HepG2 (cell line): ENCODE measurements around the gene ANKRA2. TPM values are rescaled to one million over a fixed set of nuclear protein-coding genes. Genes with fewer than 3 reads are reported as not detected.

ENCODE experiments used
- AHR ChIP-seq: IDR thresholded peaks from 2 replicates; pipeline ENCODE4 v1.6.1; 2018; ENCODE audit warnings: missing genetic modification reagents, missing compliant biosample characterization
- CHD2 ChIP-seq: IDR thresholded peaks from 2 replicates; pipeline ENCODE4 v1.6.1; 2011; ENCODE audit warnings: low read depth, low read length, improper control_type of control experiment
- ELF3 ChIP-seq: IDR thresholded peaks from 2 replicates; pipeline ENCODE4 v1.6.1; 2016; ENCODE audit warnings: missing genetic modification reagents, missing compliant biosample characterization
- FOSL1 ChIP-seq: sonication (generic); formaldehyde crosslinking; IDR thresholded peaks from 2 replicates; pipeline ENCODE4 v1.9.0; 2021; ENCODE audit warnings: missing genetic modification reagents, borderline replicate concordance
- PHF21A ChIP-seq: sonication (generic); formaldehyde crosslinking; IDR thresholded peaks from 2 replicates; pipeline ENCODE4 v1.5.0; 2020; ENCODE audit warnings: mild to moderate bottlenecking, missing genetic modification reagents
- PTBP1 ChIP-seq: fragments of 200-400 bp; formaldehyde crosslinking; IDR thresholded peaks from 2 replicates; pipeline ENCODE4 v1.6.1; 2018; ENCODE audit warnings: low read length, low read depth; ENCODE audit not compliant: poor library complexity, severe bottlenecking
- RARA ChIP-seq: IDR thresholded peaks from 2 replicates; pipeline ENCODE4 v1.6.1; 2016; ENCODE audit warnings: missing genetic modification reagents, missing compliant biosample characterization
- SMC3 ChIP-seq: IDR thresholded peaks from 2 replicates; pipeline ENCODE4 v1.6.1; 2011; ENCODE audit warnings: low read length, improper control_type of control experiment
- STAG1 ChIP-seq: sonication (generic); formaldehyde crosslinking; IDR thresholded peaks from 2 replicates; pipeline ENCODE4 v1.4.0; 2020; ENCODE audit warnings: missing genetic modification reagents
- TAF15 ChIP-seq: fragments of 200-400 bp; formaldehyde crosslinking; IDR thresholded peaks from one replicate; pipeline ENCODE4 v1.6.1; 2018; ENCODE audit warnings: mild to moderate bottlenecking, low read depth, low read length; ENCODE audit not compliant: poor library complexity, severe bottlenecking
- ZBTB42 ChIP-seq: sonication (generic); formaldehyde crosslinking; IDR thresholded peaks from 2 replicates; pipeline ENCODE4 v1.5.0; 2020; ENCODE audit warnings: mild to moderate bottlenecking, missing genetic modification reagents
- ZNF12 ChIP-seq: sonication (generic); formaldehyde crosslinking; IDR thresholded peaks from 2 replicates; pipeline ENCODE4 v1.5.0; 2020; ENCODE audit warnings: missing genetic modification reagents
- ZNF225 ChIP-seq: sonication (generic); formaldehyde crosslinking; IDR thresholded peaks from 2 replicates; pipeline ENCODE4 v1.4.0; 2020; ENCODE audit warnings: mild to moderate bottlenecking, missing genetic modification reagents
- ZNF615 ChIP-seq: sonication (generic); formaldehyde crosslinking; IDR thresholded peaks from 2 replicates; pipeline ENCODE4 v1.5.0; 2020; ENCODE audit warnings: mild to moderate bottlenecking, missing genetic modification reagents, borderline replicate concordance
- ZNF678 ChIP-seq: sonication (generic); formaldehyde crosslinking; IDR thresholded peaks from 2 replicates; pipeline ENCODE4 v1.4.0; 2020; ENCODE audit warnings: mild to moderate bottlenecking, missing genetic modification reagents
- ZNF781 ChIP-seq: sonication (generic); formaldehyde crosslinking; IDR thresholded peaks from 2 replicates; pipeline ENCODE4 v1.5.1; 2020; ENCODE audit warnings: borderline replicate concordance, mild to moderate bottlenecking, missing genetic modification reagents; ENCODE audit errors: not compliant biosample characterization
- ZNF788 ChIP-seq: sonication (generic); formaldehyde crosslinking; IDR thresholded peaks from 2 replicates; pipeline ENCODE4 v1.5.0; 2020; ENCODE audit warnings: mild to moderate bottlenecking, missing genetic modification reagents, borderline replicate concordance
- ZNF790 ChIP-seq: sonication (generic); formaldehyde crosslinking; IDR thresholded peaks from 2 replicates; pipeline ENCODE4 v1.8.0; 2022; ENCODE audit warnings: missing genetic modification reagents, mild to moderate bottlenecking, borderline replicate concordance
- polyA plus RNA-seq, 8 experiments: library from polyadenylated mRNA; depleted of rRNA in 3 of 8; stranded (reverse) in 7 of 8; unstranded in 1 of 8; fragments of >200 nt; fragmentation: Illumina TruSeq in 4 of 8; extraction: Trizol in 4 of 8; gene quantifications; 2 replicates each; pipeline versions ENCODE4 v1.2.1 to v1.2.3, GENCODE V29; 2011 to 2016; ENCODE audit warnings: low read depth in 4 of 8, missing spikeins in 1 of 8, mixed read lengths in 1 of 8; ENCODE audit not compliant: insufficient read depth in 1 of 8
- total RNA-seq, 5 experiments: library from RNA; depleted of rRNA; stranded (reverse); fragments of >200 nt; fragmentation: Illumina TruSeq; extraction: Trizol; gene quantifications; 2 replicates each; pipeline ENCODE4 v1.2.3, GENCODE V29; 2016; ENCODE audit warnings: low read depth in 1 of 5
- TF ChIP-seq, protein P1 (sequence below): sonication (generic); formaldehyde crosslinking; IDR thresholded peaks from 2 replicates; pipeline ENCODE4 v1.8.1; 2023; ENCODE audit warnings: mild to moderate bottlenecking, missing genetic modification reagents
- TF ChIP-seq, protein P2 (sequence below): sonication (generic); formaldehyde crosslinking; IDR thresholded peaks from 2 replicates; pipeline ENCODE4 v1.4.0; 2020; ENCODE audit warnings: missing genetic modification reagents, mild to moderate bottlenecking, borderline replicate concordance
- TF ChIP-seq, protein P3 (sequence below): sonication (generic); formaldehyde crosslinking; IDR thresholded peaks from 2 replicates; pipeline ENCODE4 v1.5.0; 2020; ENCODE audit warnings: mild to moderate bottlenecking, missing genetic modification reagents, moderate library complexity
- TF ChIP-seq, protein P4 (sequence below): sonication (generic); formaldehyde crosslinking; IDR thresholded peaks from 2 replicates; pipeline ENCODE4 v1.4.0; 2020; ENCODE audit warnings: missing genetic modification reagents
- TF ChIP-seq, protein P5 (sequence below): sonication (generic); formaldehyde crosslinking; IDR thresholded peaks from 2 replicates; pipeline ENCODE4 v1.9.0; 2021; ENCODE audit warnings: missing genetic modification reagents, mild to moderate bottlenecking, borderline replicate concordance

The ANKRA2 gene
- total and polyA plus RNA-seq, 2 of the 13 experiments (the other 11 are each of a cell fraction or from before 2014, with no cell fraction given), result 23.6 to 33.6 TPM

DNA sequence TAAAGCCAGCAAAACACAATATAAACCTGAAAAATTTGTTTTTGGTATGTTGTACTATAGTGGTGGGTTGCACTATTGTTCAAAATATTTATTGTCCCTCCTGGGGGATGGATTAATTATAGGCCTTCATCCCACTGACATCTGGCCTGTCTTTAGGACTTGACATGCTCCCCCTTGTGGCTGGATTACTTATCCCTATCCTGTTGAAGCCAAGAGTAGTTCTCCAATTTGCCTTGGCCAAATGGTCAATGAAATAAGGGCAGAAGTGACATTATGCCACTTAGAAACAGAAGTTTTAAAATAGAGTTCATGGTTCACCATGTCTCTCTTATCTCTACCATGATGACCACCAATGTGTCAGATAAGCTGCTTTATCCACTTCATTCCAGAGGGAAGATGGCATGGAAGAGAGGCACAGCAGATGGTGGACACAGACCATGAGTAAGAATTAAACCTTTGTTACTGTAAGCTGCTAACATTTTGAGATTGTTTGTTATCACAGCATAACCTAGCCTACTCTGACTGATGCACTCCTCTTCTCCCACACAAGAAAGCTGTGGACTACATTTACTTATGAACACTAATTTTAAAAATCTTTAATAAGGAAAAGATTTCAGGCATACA lies 31.4 kb upstream of the ANKRA2 start (continued):
- TF ChIP-seq ZNF678, result no peak
- TF ChIP-seq, protein P1, sequence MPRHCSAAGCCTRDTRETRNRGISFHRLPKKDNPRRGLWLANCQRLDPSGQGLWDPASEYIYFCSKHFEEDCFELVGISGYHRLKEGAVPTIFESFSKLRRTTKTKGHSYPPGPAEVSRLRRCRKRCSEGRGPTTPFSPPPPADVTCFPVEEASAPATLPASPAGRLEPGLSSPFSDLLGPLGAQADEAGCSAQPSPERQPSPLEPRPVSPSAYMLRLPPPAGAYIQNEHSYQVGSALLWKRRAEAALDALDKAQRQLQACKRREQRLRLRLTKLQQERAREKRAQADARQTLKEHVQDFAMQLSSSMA (CRISPR knock-in tag), result no peak
- no peak for TF ChIP-seq RARA
- TF ChIP-seq ZBTB42, result no peak
- TF ChIP-seq STAG1 (CRISPR knock-in tag), result peak; percentile 51
- no peak for TF ChIP-seq AHR
- TF ChIP-seq, protein P2, sequence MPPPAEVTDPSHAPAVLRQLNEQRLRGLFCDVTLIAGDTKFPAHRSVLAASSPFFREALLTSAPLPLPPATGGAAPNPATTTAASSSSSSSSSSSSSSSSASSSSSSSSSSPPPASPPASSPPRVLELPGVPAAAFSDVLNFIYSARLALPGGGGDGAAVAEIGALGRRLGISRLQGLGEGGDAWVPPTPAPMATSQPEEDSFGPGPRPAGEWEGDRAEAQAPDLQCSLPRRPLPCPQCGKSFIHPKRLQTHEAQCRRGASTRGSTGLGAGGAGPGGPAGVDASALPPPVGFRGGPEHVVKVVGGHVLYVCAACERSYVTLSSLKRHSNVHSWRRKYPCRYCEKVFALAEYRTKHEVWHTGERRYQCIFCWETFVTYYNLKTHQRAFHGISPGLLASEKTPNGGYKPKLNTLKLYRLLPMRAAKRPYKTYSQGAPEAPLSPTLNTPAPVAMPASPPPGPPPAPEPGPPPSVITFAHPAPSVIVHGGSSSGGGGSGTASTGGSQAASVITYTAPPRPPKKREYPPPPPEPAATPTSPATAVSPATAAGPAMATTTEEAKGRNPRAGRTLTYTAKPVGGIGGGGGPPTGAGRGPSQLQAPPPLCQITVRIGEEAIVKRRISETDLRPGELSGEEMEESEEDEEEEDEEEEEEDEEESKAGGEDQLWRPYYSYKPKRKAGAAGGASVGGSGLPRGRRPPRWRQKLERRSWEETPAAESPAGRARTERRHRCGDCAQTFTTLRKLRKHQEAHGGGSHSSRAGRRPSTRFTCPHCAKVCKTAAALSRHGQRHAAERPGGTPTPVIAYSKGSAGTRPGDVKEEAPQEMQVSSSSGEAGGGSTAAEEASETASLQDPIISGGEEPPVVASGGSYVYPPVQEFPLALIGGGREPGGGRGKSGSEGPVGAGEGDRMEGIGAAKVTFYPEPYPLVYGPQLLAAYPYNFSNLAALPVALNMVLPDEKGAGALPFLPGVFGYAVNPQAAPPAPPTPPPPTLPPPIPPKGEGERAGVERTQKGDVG (CRISPR knock-in tag), result no peak
- no peak for TF ChIP-seq FOSL1
- TF ChIP-seq, protein P3, sequence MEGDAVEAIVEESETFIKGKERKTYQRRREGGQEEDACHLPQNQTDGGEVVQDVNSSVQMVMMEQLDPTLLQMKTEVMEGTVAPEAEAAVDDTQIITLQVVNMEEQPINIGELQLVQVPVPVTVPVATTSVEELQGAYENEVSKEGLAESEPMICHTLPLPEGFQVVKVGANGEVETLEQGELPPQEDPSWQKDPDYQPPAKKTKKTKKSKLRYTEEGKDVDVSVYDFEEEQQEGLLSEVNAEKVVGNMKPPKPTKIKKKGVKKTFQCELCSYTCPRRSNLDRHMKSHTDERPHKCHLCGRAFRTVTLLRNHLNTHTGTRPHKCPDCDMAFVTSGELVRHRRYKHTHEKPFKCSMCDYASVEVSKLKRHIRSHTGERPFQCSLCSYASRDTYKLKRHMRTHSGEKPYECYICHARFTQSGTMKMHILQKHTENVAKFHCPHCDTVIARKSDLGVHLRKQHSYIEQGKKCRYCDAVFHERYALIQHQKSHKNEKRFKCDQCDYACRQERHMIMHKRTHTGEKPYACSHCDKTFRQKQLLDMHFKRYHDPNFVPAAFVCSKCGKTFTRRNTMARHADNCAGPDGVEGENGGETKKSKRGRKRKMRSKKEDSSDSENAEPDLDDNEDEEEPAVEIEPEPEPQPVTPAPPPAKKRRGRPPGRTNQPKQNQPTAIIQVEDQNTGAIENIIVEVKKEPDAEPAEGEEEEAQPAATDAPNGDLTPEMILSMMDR (CRISPR knock-in tag), result peak; percentile 63
- no peak for TF ChIP-seq ZNF781 (CRISPR knock-in tag)
- TF ChIP-seq ELF3 (CRISPR knock-in tag), result no peak
- TF ChIP-seq SMC3, result peak; percentile 65; the same call in 1 of the 2 replicates
- no peak for TF ChIP-seq ZNF615 (CRISPR knock-in tag)
- TF ChIP-seq PHF21A (CRISPR knock-in tag), result no peak
- no peak for TF ChIP-seq ZNF225 (CRISPR knock-in tag)
- TF ChIP-seq ZNF12 (CRISPR knock-in tag), result peak; percentile 77; the same call in 1 of the 2 replicates
- TF ChIP-seq TAF15, result no peak
- TF ChIP-seq, protein P4, sequence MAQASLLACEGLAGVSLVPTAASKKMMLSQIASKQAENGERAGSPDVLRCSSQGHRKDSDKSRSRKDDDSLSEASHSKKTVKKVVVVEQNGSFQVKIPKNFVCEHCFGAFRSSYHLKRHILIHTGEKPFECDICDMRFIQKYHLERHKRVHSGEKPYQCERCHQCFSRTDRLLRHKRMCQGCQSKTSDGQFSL (CRISPR knock-in tag), result no peak
- no peak for TF ChIP-seq ZNF788 (CRISPR knock-in tag)
- TF ChIP-seq ZNF790, result no peak
- TF ChIP-seq CHD2, result no peak
- no peak for TF ChIP-seq PTBP1
- TF ChIP-seq, protein P5, sequence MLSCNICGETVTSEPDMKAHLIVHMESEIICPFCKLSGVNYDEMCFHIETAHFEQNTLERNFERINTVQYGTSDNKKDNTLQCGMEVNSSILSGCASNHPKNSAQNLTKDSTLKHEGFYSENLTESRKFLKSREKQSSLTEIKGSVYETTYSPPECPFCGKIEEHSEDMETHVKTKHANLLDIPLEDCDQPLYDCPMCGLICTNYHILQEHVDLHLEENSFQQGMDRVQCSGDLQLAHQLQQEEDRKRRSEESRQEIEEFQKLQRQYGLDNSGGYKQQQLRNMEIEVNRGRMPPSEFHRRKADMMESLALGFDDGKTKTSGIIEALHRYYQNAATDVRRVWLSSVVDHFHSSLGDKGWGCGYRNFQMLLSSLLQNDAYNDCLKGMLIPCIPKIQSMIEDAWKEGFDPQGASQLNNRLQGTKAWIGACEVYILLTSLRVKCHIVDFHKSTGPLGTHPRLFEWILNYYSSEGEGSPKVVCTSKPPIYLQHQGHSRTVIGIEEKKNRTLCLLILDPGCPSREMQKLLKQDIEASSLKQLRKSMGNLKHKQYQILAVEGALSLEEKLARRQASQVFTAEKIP, result no peak
